Spleen (tissue), 11 donors: Measurements from ENCODE around the gene ASTL. TPM values are rescaled to one million over a fixed set of nuclear protein-coding genes. Genes with fewer than 3 reads are reported as not detected.

Experiments used
- DNase-seq: peaks from one replicate; pipeline ENCODE4 v3.0.0-alpha.2; 2020
- H3K27ac ChIP-seq, 8 donors: fragments of 200-600 bp; sonication (generic) in 7 of 8; 1 replicate in 4 of 8; 2 replicates in 4 of 8; pipeline versions ENCODE4 v1.5.0 to v1.8.0; 2016 to 2021; ENCODE audit warnings: inconsistent platforms in 4 of 8, mild to moderate bottlenecking in 4 of 8, moderate library complexity in 1 of 8
- H3K27me3 ChIP-seq, 7 donors: fragments of 200-600 bp; sonication (generic) in 6 of 7; replicated peaks in 1 of 7; 1 replicate in 4 of 7; 2 replicates in 3 of 7; pipeline versions ENCODE4 v1.5.0 to v1.8.0; 2016 to 2021; ENCODE audit warnings: inconsistent platforms in 3 of 7, mild to moderate bottlenecking in 1 of 7
- H3K36me3 ChIP-seq, 6 donors: fragments of 200-600 bp; sonication (generic) in 5 of 6; 1 replicate in 4 of 6; 2 replicates in 2 of 6; pipeline versions ENCODE4 v1.5.0 to v1.8.0; 2016 to 2021; ENCODE audit warnings: inconsistent platforms in 2 of 6
- H3K4me1 ChIP-seq, 6 donors: fragments of 200-600 bp; sonication (generic) in 5 of 6; 1 replicate in 3 of 6; 2 replicates in 3 of 6; pipeline versions ENCODE4 v1.5.0 to v1.8.0; 2016 to 2021; ENCODE audit warnings: inconsistent platforms in 3 of 6
- H3K4me3 ChIP-seq, 8 donors: fragments of 200-600 bp; sonication (generic) in 7 of 8; 1 replicate in 4 of 8; 2 replicates in 4 of 8; pipeline versions ENCODE4 v1.5.0 to v1.8.0; 2016 to 2021; ENCODE audit warnings: inconsistent platforms in 4 of 8, mild to moderate bottlenecking in 4 of 8, moderate library complexity in 2 of 8
- H3K9me3 ChIP-seq, 8 donors: fragments of 200-600 bp; sonication (generic) in 7 of 8; 1 replicate in 4 of 8; 2 replicates in 4 of 8; pipeline versions ENCODE4 v1.5.0 to v1.8.0; 2016 to 2021; ENCODE audit warnings: inconsistent platforms in 4 of 8
- POLR2A ChIP-seq, 3 donors: fragments of 450-650 bp; IDR thresholded peaks; one replicate each; pipeline ENCODE4 v1.5.1; 2017; ENCODE audit warnings: antibody characterized with exemption in 3 of 3, mild to moderate bottlenecking in 1 of 3
- POLR2AphosphoS5 ChIP-seq, 3 donors: sonication (generic); formaldehyde crosslinking; IDR thresholded peaks; one replicate each; pipeline ENCODE4 v1.5.1; 2017; ENCODE audit warnings: antibody characterized with exemption in 3 of 3
- WGBS, 5 donors: extraction: QIAGEN DNeasy Blood & Tissue Kit in 3 of 5; methylation state at CpG; one replicate each; pipeline versions ENCODE4 v1.1.5 to v1.1.7; 2013 to 2018; 5-methylcytosine and 5-hydroxymethylcytosine counted together
- intact Hi-C: fragments of 100-400 bp; cut with DNase I; formaldehyde crosslinking; loops from one replicate; pipeline ENCODE4 v1.15.0; 2023; ENCODE audit warnings: low total_unique reads
- polyA plus RNA-seq, 3 donors: library from polyadenylated mRNA; stranded (reverse); fragments of 200-250 nt; gene quantifications; one replicate each; pipeline ENCODE4 v1.2.1, GENCODE V29; 2013
- total RNA-seq, 7 donors: library from RNA; depleted of rRNA in 3 of 7; stranded (reverse); fragments of >200 nt in 3 of 7; fragmentation: NEBNext Ultra II Directional in 4 of 7; extraction: Animal tissue kit (Norgen Biotek cat#: 25700) in 4 of 7; gene quantifications; one replicate each; pipeline versions ENCODE4 v1.1.0 to v1.2.1, GENCODE V29; 2016 to 2021
- TF ChIP-seq, protein P1 (sequence below), 11 experiments: fragments of 200-600 bp in 7 of 11; fragments of 450-650 bp in 4 of 11; sonication (generic) in 4 of 11; IDR thresholded peaks in 8 of 11; conservative IDR thresholded peaks in 3 of 11; 1 replicate in 7 of 11; 2 replicates in 4 of 11; pipeline versions ENCODE4 v1.4.0 to v1.8.0; 2016 to 2021; ENCODE audit warnings: antibody characterized with exemption in 11 of 11, inconsistent platforms in 4 of 11, mild to moderate bottlenecking in 1 of 11
- donor health status: healthy with polysubstance abuse.
- donor health status: DM: no; HTN: no; CAD: no; lungs with moderate emphysema.
- donor health status: DM: no; HTN: no; CAD: no.
- donor health status: Bipolar disorder and iron deficiency.
- donor health status: healthy.
- donor health status: DM: no; HTN: no; CAD: no.
- donor health status: DM: yes; HTN: yes; CAD: no.

The ASTL gene
- total and polyA plus RNA-seq, 10 donors: 0.24 to 2.2 (median 0.52) TPM; not detected in 1

DNA sequence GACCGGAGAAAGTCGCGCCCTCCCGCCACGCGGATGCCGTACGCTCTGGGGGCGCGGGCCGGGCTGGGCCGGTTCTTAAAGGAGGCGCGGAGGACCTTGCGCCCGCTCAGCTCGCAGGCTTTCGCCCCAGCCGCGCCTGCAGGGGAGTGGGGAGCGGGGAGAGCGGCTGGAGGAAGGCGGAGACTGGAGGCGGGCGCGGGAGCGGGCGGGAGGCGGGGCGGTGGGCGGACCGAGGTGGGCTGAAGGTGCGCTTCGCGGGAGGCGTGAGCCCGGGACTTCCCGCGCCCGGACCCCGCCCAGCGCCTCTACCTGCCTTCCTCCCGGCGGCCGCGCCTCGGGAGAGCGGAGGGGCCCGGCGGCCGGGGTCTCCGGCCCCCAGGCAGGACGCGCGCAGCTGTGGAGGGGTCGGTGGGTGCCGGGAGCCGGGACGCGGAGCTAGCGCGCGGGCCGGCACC, 21.9 kb downstream of the ASTL start, which contains the start of gene ADRA2B:
ADRA2B (minus strand) TSS at position 148 of the 455 bp plus-strand sequence. CDS start 422 bp downstream, outside the sequence.
- peak; percentile 89 for DNase-seq
- Histone ChIP-seq H3K27me3 (peaks cover 0 to 66% (median 22%) of the 10 kb centered on the region in 7 donors), H3K27ac (peak within 1 kb of the TSS in 7 of 8 donors; percentile 38 to 80 (median 72)), H3K4me3 (peak within 1 kb of the TSS; percentile 57 to 83 (median 76)), H3K4me1 (peaks cover 3 to 51% (median 25%) of the 10 kb centered on the region in 6 donors), H3K9me3 (no peaks in the 10 kb centered on the region), H3K36me3 (no peaks in the 10 kb centered on the region)
- 0 to 1% (median 0%) methylated on average over 9 to 64 of the region's 64 CpGs; no CpG with 5 or more reads in 2 of the 5 donors for WGBS, 5 donors
- intact Hi-C loops: no loop called here
- TF ChIP-seq POLR2A (IDR thresholded peaks at IDR 0.05) (no peak), POLR2AphosphoS5 (IDR thresholded peaks at IDR 0.05) (peak in 2 of 3 donors; percentile 71 to 73)
- TF ChIP-seq, protein P1, sequence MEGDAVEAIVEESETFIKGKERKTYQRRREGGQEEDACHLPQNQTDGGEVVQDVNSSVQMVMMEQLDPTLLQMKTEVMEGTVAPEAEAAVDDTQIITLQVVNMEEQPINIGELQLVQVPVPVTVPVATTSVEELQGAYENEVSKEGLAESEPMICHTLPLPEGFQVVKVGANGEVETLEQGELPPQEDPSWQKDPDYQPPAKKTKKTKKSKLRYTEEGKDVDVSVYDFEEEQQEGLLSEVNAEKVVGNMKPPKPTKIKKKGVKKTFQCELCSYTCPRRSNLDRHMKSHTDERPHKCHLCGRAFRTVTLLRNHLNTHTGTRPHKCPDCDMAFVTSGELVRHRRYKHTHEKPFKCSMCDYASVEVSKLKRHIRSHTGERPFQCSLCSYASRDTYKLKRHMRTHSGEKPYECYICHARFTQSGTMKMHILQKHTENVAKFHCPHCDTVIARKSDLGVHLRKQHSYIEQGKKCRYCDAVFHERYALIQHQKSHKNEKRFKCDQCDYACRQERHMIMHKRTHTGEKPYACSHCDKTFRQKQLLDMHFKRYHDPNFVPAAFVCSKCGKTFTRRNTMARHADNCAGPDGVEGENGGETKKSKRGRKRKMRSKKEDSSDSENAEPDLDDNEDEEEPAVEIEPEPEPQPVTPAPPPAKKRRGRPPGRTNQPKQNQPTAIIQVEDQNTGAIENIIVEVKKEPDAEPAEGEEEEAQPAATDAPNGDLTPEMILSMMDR (IDR thresholded peaks at IDR 0.05 in 8 of 11, conservative IDR thresholded peaks at IDR 0.05 in 3 of 11): no peak

DNA sequence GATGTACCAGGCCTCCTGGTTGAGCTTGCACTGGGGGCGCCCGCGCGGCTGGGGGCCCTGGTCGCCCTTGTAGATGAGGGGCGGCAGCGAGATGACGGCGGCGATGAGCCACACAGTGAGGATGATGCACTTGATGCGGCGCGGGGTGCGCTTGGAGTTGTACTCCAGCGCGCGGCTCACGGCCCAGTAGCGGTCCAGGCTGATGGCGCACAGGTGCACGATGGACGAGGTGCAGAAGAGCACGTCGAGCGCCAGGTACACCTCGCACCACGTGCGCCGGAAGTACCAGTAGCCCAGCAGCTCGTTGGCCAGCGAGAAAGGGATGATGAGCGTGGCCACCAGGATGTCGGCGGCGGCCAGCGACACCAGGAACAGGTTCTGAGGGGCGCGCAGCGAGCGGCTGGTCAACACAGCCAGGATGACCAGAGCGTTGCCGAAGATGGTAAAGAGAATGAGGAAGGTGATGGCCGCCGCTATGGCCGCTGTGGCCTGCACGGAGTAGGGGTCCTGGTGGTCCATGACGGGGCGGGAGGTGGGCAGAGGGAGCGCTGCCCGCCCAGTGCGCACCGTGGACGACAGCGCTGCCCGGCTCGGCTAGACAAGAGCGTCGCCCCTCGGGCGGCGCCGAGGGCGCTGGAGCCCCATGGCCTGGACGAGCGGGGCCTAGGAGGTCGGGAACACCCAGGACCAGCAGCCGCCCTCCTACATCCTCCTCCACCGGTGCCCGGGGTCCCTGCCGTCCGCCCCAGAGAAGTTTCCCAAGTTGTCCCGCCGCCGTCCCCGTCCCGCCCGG, 22.5 kb downstream of the ASTL start:
- intact Hi-C loops: no loop called here
- peaks cover 0 to 59% (median 22%) of the 10 kb centered on the region in 7 donors for H3K27me3 ChIP-seq
- H3K27ac ChIP-seq: peak overlapping the region in 4 of 8 donors; percentile 72 to 80 (median 78)
- H3K36me3 ChIP-seq: no peaks in the 10 kb centered on the region
- peaks cover 3 to 51% (median 25%) of the 10 kb centered on the region in 6 donors for H3K4me1 ChIP-seq
- TF ChIP-seq, protein P1 (IDR thresholded peaks at IDR 0.05 in 8 of 11, conservative IDR thresholded peaks at IDR 0.05 in 3 of 11): no peak
- no peak for TF ChIP-seq POLR2AphosphoS5 (IDR thresholded peaks at IDR 0.05)
- no peak for TF ChIP-seq POLR2A (IDR thresholded peaks at IDR 0.05)
- no peak for DNase-seq
- no peaks in the 10 kb centered on the region for H3K9me3 ChIP-seq
- WGBS, 5 donors: 43 to 85% (median 44%) methylated on average over 40 to 77 of the region's 77 CpGs
- peak overlapping the region; percentile 57 to 83 (median 76) for H3K4me3 ChIP-seq

DNA sequence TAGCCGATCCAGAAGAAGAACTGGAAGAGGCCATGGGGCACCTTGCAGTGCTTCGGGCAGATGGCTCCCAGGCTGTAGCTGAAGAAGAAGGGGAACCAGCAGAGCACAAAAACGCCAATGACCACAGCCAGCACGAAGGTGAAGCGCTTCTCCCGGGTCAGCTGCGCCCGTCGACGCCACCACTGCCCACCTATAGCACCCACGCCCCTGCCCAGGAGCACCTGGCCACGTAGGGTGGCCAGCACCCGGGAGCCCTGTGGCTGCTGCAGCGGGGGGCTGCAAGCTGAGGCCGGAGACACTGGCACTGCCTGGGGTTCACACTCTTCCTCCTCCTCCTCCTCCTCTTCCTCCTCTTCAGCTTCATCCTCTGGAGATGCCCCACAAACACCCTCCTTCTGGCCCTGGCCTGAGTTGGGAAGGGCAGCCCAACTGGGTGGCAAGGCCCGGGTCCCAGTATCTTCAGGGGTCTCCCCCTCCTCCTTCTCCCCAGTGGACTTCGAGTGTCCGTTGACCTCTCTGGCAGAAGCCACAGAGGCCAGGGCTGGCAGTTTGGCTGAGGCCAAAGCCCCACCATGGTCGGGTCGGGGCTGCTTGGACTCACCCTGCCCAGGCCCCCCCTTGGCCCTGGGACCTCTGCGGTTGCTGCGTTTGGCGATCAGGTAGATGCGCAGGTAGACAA, 23.3 kb downstream of the ASTL start:
- peak; percentile 71 for DNase-seq
- H3K4me3 ChIP-seq: peak overlapping the region in 6 of 8 donors; percentile 72 to 83 (median 76)
- peaks cover 0 to 51% (median 22%) of the 10 kb centered on the region in 7 donors for H3K27me3 ChIP-seq
- no peak for TF ChIP-seq POLR2AphosphoS5 (IDR thresholded peaks at IDR 0.05)
- TF ChIP-seq, protein P1 (IDR thresholded peaks at IDR 0.05 in 8 of 11, conservative IDR thresholded peaks at IDR 0.05 in 3 of 11): no peak
- TF ChIP-seq POLR2A (IDR thresholded peaks at IDR 0.05): no peak
- no peak overlapping the region for H3K27ac ChIP-seq
- no peaks in the 10 kb centered on the region for H3K9me3 ChIP-seq
- H3K36me3 ChIP-seq: no peaks in the 10 kb centered on the region
- WGBS, 5 donors: 84 to 94% (median 86%) methylated on average over 22 to 24 of the region's 24 CpGs
- intact Hi-C loops: no loop called here
- H3K4me1 ChIP-seq: peaks cover 3 to 43% (median 25%) of the 10 kb centered on the region in 6 donors
